ENCODE measurements around the gene TRIO.

The TRIO gene

GRCh38 chr5:14374100-14374499, 231.0 kb downstream of the TRIO start:
- H3K9me3 ChIP-seq (ENCODE audit: insufficient read depth, low read depth, low read length): no peaks in the 10 kb centered on the region
- H2BK120ac ChIP-seq (ENCODE audit: insufficient read depth, low read length, poor library complexity): no peak overlapping the region
- H3K79me2 ChIP-seq (ENCODE audit: control insufficient read depth, insufficient read depth, low read length, poor library complexity): no peaks in the 10 kb centered on the region
- no peak overlapping the region for H3K9ac ChIP-seq (ENCODE audit: low read length)
- no peak overlapping the region for H2BK5ac ChIP-seq (ENCODE audit: low read depth, low read length, poor library complexity)
- H3K4me3 ChIP-seq (ENCODE audit: low read depth, low read length): no peak overlapping the region
- DNase-seq: peak in 1 of 2 donors; percentile 6
- no peak overlapping the region for H3K27ac ChIP-seq (ENCODE audit: low read depth, low read length)
- H3K4ac ChIP-seq (ENCODE audit: low read depth, low read length): no peak overlapping the region
- H4K12ac ChIP-seq (ENCODE audit: low read depth, low read length): no peak overlapping the region
- no peak overlapping the region for H3K4me2 ChIP-seq (ENCODE audit: low read length)
- no peaks in the 10 kb centered on the region for H3K4me1 ChIP-seq (ENCODE audit: control insufficient read depth in 1 of 2, insufficient read depth in 2 of 2, low read length in 2 of 2)
- H4K8ac ChIP-seq (ENCODE audit: low read depth, low read length): no peak overlapping the region
- H3K27me3 ChIP-seq (ENCODE audit: insufficient read depth, low read length): no peaks in the 10 kb centered on the region
- no peaks in the 10 kb centered on the region for H3K79me1 ChIP-seq (ENCODE audit: low read length)
- H3K23ac ChIP-seq (ENCODE audit: low read length): no peak overlapping the region
- H3K36me3 ChIP-seq (ENCODE audit: control insufficient read depth in 1 of 2, insufficient read depth in 2 of 2, low read length in 2 of 2): peaks cover 32 to 44% of the 10 kb centered on the region in 2 experiments
- WGBS (ENCODE audit: extremely low coverage, insufficient coverage, insufficient read length): no CpG with 5 or more reads among the region's 8 CpGs
- no peak overlapping the region for H4K91ac ChIP-seq (ENCODE audit: low read depth, low read length)
- H3K18ac ChIP-seq (ENCODE audit: low read length): no peak overlapping the region
- H2AK5ac ChIP-seq (ENCODE audit: low read length): no peak overlapping the region
- H2BK12ac ChIP-seq (ENCODE audit: low read length): no peak overlapping the region
- H3K14ac ChIP-seq (ENCODE audit: low read length): no peak overlapping the region
- H2AFZ ChIP-seq (ENCODE audit: insufficient read depth, low read length, poor library complexity): no peak overlapping the region

GRCh38 chr5:14376789-14377188, 233.6 kb downstream of the TRIO start:
- Histone ChIP-seq H4K8ac (ENCODE audit: low read depth, low read length) (no peak overlapping the region), H4K12ac (ENCODE audit: low read depth, low read length) (no peak overlapping the region), H2AK5ac (ENCODE audit: low read length) (no peak overlapping the region), H2BK12ac (ENCODE audit: low read length) (no peak overlapping the region), H3K4me3 (ENCODE audit: low read depth, low read length) (no peak overlapping the region), H3K79me1 (ENCODE audit: low read length) (no peaks in the 10 kb centered on the region), H3K27ac (ENCODE audit: low read depth, low read length) (no peak overlapping the region), H2AFZ (ENCODE audit: insufficient read depth, low read length, poor library complexity) (no peak overlapping the region), H3K4ac (ENCODE audit: low read depth, low read length) (no peak overlapping the region), H3K27me3 (ENCODE audit: insufficient read depth, low read length) (no peaks in the 10 kb centered on the region), H3K23ac (ENCODE audit: low read length) (no peak overlapping the region), H3K14ac (ENCODE audit: low read length) (no peak overlapping the region), H3K79me2 (ENCODE audit: control insufficient read depth, insufficient read depth, low read length, poor library complexity) (no peaks in the 10 kb centered on the region), H2BK120ac (ENCODE audit: insufficient read depth, low read length, poor library complexity) (no peak overlapping the region), H2BK5ac (ENCODE audit: low read depth, low read length, poor library complexity) (no peak overlapping the region), H3K4me1 (ENCODE audit: control insufficient read depth in 1 of 2, insufficient read depth in 2 of 2, low read length in 2 of 2) (no peaks in the 10 kb centered on the region), H4K91ac (ENCODE audit: low read depth, low read length) (no peak overlapping the region), H3K9ac (ENCODE audit: low read length) (no peak overlapping the region), H3K4me2 (ENCODE audit: low read length) (no peak overlapping the region), H3K18ac (ENCODE audit: low read length) (no peak overlapping the region), H3K9me3 (ENCODE audit: insufficient read depth, low read depth, low read length) (no peaks in the 10 kb centered on the region), H3K36me3 (ENCODE audit: control insufficient read depth in 1 of 2, insufficient read depth in 2 of 2, low read length in 2 of 2) (peaks cover 39 to 51% of the 10 kb centered on the region in 2 experiments)
- WGBS (ENCODE audit: extremely low coverage, insufficient coverage, insufficient read length): no CpG with 5 or more reads among the region's 3 CpGs
- DNase-seq: no peak

DNA sequence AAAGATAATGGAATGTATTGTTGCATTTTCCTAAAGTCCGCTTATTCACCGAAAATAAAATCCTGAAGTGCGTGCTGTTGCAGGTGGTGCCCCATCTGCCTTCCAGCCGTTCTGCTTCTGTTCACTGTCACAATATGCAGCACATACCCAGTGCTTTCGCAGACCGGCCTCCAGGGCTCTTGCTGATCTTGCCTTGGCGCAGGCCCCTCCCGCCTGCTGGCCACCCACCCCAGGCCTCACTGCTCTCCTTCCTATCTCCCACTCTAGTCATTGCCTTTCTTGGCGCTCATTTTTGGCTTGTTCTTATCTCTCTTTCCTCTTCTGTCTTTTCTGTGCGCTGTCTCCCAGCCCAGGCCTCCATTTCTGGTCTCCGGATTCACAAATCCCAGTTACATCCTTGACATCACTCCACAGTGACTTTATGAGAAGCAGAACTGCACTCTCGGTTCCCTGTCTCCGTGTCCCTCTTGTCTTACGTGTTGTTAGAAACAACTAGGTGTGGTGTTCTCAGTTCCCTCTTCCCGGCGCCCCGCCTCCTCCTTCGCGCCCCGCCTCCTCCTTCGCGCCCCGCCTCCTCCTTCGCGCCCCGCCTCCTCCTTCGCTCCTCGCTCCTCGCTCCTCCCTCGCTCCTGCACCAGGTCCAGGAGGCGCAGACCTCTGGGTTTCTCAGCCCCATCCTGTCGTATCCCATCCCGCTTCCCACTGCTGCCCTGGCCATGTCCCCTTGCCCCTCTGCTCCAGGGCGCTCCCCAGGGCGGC, 236.8 kb downstream of the TRIO start:
- peaks cover 45 to 54% of the 10 kb centered on the region in 2 experiments for H3K36me3 ChIP-seq (ENCODE audit: control insufficient read depth in 1 of 2, insufficient read depth in 2 of 2, low read length in 2 of 2)
- no peak overlapping the region for H3K4me3 ChIP-seq (ENCODE audit: low read depth, low read length)
- no peaks in the 10 kb centered on the region for H3K79me1 ChIP-seq (ENCODE audit: low read length)
- H3K4me2 ChIP-seq (ENCODE audit: low read length): no peak overlapping the region
- H3K9me3 ChIP-seq (ENCODE audit: insufficient read depth, low read depth, low read length): no peaks in the 10 kb centered on the region
- no peak overlapping the region for H3K14ac ChIP-seq (ENCODE audit: low read length)
- H3K18ac ChIP-seq (ENCODE audit: low read length): no peak overlapping the region
- H4K12ac ChIP-seq (ENCODE audit: low read depth, low read length): no peak overlapping the region
- H2BK120ac ChIP-seq (ENCODE audit: insufficient read depth, low read length, poor library complexity): no peak overlapping the region
- no CpG with 5 or more reads among the region's 35 CpGs for WGBS (ENCODE audit: extremely low coverage, insufficient coverage, insufficient read length)
- H2AFZ ChIP-seq (ENCODE audit: insufficient read depth, low read length, poor library complexity): no peak overlapping the region
- H3K4ac ChIP-seq (ENCODE audit: low read depth, low read length): no peak overlapping the region
- no peak overlapping the region for H2AK5ac ChIP-seq (ENCODE audit: low read length)
- no peak overlapping the region for H4K8ac ChIP-seq (ENCODE audit: low read depth, low read length)
- H2BK5ac ChIP-seq (ENCODE audit: low read depth, low read length, poor library complexity): no peak overlapping the region
- no peak overlapping the region for H4K91ac ChIP-seq (ENCODE audit: low read depth, low read length)
- H3K23ac ChIP-seq (ENCODE audit: low read length): no peak overlapping the region
- H3K4me1 ChIP-seq (ENCODE audit: control insufficient read depth in 1 of 2, insufficient read depth in 2 of 2, low read length in 2 of 2): no peaks in the 10 kb centered on the region
- H2BK12ac ChIP-seq (ENCODE audit: low read length): no peak overlapping the region
- H3K27me3 ChIP-seq (ENCODE audit: insufficient read depth, low read length): no peaks in the 10 kb centered on the region
- H3K9ac ChIP-seq (ENCODE audit: low read length): no peak overlapping the region
- DNase-seq: no peak
- no peaks in the 10 kb centered on the region for H3K79me2 ChIP-seq (ENCODE audit: control insufficient read depth, insufficient read depth, low read length, poor library complexity)
- no peak overlapping the region for H3K27ac ChIP-seq (ENCODE audit: low read depth, low read length)

DNA sequence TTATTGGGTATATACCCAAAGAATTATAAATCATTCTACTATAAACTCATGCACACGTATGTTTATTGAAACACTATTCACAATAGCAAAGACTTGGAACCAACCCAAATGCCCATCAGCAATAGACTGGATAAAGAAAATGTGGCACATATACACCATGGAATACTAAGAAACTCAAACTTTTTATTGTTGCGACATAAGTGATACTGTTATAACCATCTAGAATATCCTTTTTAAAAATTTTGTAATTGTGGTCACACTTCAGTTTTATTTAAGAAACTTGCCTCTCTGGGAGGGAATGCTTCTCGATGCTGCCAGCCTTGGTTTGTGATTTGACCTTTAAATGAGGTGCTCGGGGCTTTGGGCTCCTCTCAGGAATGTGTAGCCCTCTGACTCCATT, 237.6 kb downstream of the TRIO start:
- no peak overlapping the region for H3K4me3 ChIP-seq (ENCODE audit: low read depth, low read length)
- no CpG with 5 or more reads among the region's 4 CpGs for WGBS (ENCODE audit: extremely low coverage, insufficient coverage, insufficient read length)
- no peak overlapping the region for H3K9ac ChIP-seq (ENCODE audit: low read length)

More for the DNA sequence above, 237.6 kb downstream of the TRIO start:
- Histone ChIP-seq H3K79me2 (ENCODE audit: control insufficient read depth, insufficient read depth, low read length, poor library complexity) (no peaks in the 10 kb centered on the region), H3K18ac (ENCODE audit: low read length) (no peak overlapping the region), H3K4me1 (ENCODE audit: control insufficient read depth in 1 of 2, insufficient read depth in 2 of 2, low read length in 2 of 2) (no peaks in the 10 kb centered on the region), H3K14ac (ENCODE audit: low read length) (no peak overlapping the region), H3K23ac (ENCODE audit: low read length) (no peak overlapping the region), H3K4ac (ENCODE audit: low read depth, low read length) (no peak overlapping the region), H3K9me3 (ENCODE audit: insufficient read depth, low read depth, low read length) (no peaks in the 10 kb centered on the region), H3K4me2 (ENCODE audit: low read length) (no peak overlapping the region), H3K79me1 (ENCODE audit: low read length) (no peaks in the 10 kb centered on the region), H3K27me3 (ENCODE audit: insufficient read depth, low read length) (no peaks in the 10 kb centered on the region), H4K91ac (ENCODE audit: low read depth, low read length) (no peak overlapping the region), H4K12ac (ENCODE audit: low read depth, low read length) (no peak overlapping the region), H2BK120ac (ENCODE audit: insufficient read depth, low read length, poor library complexity) (no peak overlapping the region), H2AFZ (ENCODE audit: insufficient read depth, low read length, poor library complexity) (no peak overlapping the region), H3K36me3 (ENCODE audit: control insufficient read depth in 1 of 2, insufficient read depth in 2 of 2, low read length in 2 of 2) (peaks cover 45 to 52% of the 10 kb centered on the region in 2 experiments), H4K8ac (ENCODE audit: low read depth, low read length) (no peak overlapping the region), H2BK12ac (ENCODE audit: low read length) (no peak overlapping the region), H2AK5ac (ENCODE audit: low read length) (no peak overlapping the region), H3K27ac (ENCODE audit: low read depth, low read length) (no peak overlapping the region), H2BK5ac (ENCODE audit: low read depth, low read length, poor library complexity) (no peak overlapping the region)
- no peak for DNase-seq

All from trophoblast cell (in vitro differentiated cells and primary cell).